HepG2 (cell line): ENCODE data around the gene VSNL1. TPM values are rescaled to one million over a fixed set of nuclear protein-coding genes. Genes with fewer than 3 reads are reported as not detected.

Experiments used
- ARID2 ChIP-seq: sonication (generic); formaldehyde crosslinking; IDR thresholded peaks from 2 replicates; pipeline ENCODE4 v1.8.1; 2022; ENCODE audit warnings: mild to moderate bottlenecking, missing genetic modification reagents, borderline replicate concordance
- HMG20A ChIP-seq: IDR thresholded peaks from 2 replicates; pipeline ENCODE4 v1.6.1; 2016; ENCODE audit warnings: borderline replicate concordance
- HOMEZ ChIP-seq: IDR thresholded peaks from 2 replicates; pipeline ENCODE4 v1.6.1; 2016; ENCODE audit warnings: low read depth
- JARID2 ChIP-seq: sonication (generic); formaldehyde crosslinking; IDR thresholded peaks from 2 replicates; pipeline ENCODE4 v1.8.1; 2023; ENCODE audit warnings: missing genetic modification reagents, inconsistent platforms; ENCODE audit not compliant: insufficient replicate concordance
- MTA1 ChIP-seq: sonication (generic); formaldehyde crosslinking; IDR thresholded peaks from 2 replicates; pipeline ENCODE4 v1.4.0; 2020; ENCODE audit warnings: missing genetic modification reagents, mild to moderate bottlenecking, borderline replicate concordance
- PAX8 ChIP-seq: sonication (generic); formaldehyde crosslinking; IDR thresholded peaks from 2 replicates; pipeline ENCODE4 v1.8.0; 2022; ENCODE audit warnings: mild to moderate bottlenecking, missing genetic modification reagents, borderline replicate concordance
- POGZ ChIP-seq: sonication (generic); formaldehyde crosslinking; IDR thresholded peaks from 2 replicates; pipeline ENCODE4 v1.4.0; 2020; ENCODE audit warnings: mild to moderate bottlenecking, missing genetic modification reagents
- PRPF4 ChIP-seq: fragments of 200-400 bp; formaldehyde crosslinking; IDR thresholded peaks from 2 replicates; pipeline ENCODE4 v1.6.1; 2016; ENCODE audit warnings: low read length, low read depth; ENCODE audit not compliant: poor library complexity, severe bottlenecking
- PTBP1 ChIP-seq: fragments of 200-400 bp; formaldehyde crosslinking; IDR thresholded peaks from 2 replicates; pipeline ENCODE4 v1.6.1; 2018; ENCODE audit warnings: low read length, low read depth; ENCODE audit not compliant: poor library complexity, severe bottlenecking
- RFX3 ChIP-seq: IDR thresholded peaks from 2 replicates; pipeline ENCODE4 v1.6.1; 2016; ENCODE audit warnings: missing biosample characterization, missing genetic modification reagents
- RNF2 ChIP-seq: fragments of 450-650 bp; conservative IDR thresholded peaks from 2 replicates; pipeline ENCODE4 v1.6.1; 2016; ENCODE audit warnings: low read depth
- RORA ChIP-seq: sonication (generic); formaldehyde crosslinking; IDR thresholded peaks from 2 replicates; pipeline ENCODE4 v1.5.0; 2020; ENCODE audit warnings: mild to moderate bottlenecking, missing genetic modification reagents, moderate library complexity
- SNAI1 ChIP-seq: sonication (generic); formaldehyde crosslinking; IDR thresholded peaks from 2 replicates; pipeline ENCODE4 v1.5.0; 2020; ENCODE audit warnings: mild to moderate bottlenecking, missing genetic modification reagents, borderline replicate concordance
- SOX5 ChIP-seq: IDR thresholded peaks from 2 replicates; pipeline ENCODE4 v1.6.1; 2016; ENCODE audit warnings: borderline replicate concordance
- TAF1 ChIP-seq: sonication (generic); formaldehyde crosslinking; IDR thresholded peaks from 2 replicates; pipeline ENCODE4 v1.4.0; 2020; ENCODE audit warnings: missing genetic modification reagents
- XBP1 ChIP-seq: sonication (generic); formaldehyde crosslinking; IDR thresholded peaks from 2 replicates; pipeline ENCODE4 v1.5.0; 2020; ENCODE audit warnings: missing genetic modification reagents
- ZC3H4 ChIP-seq: sonication (generic); formaldehyde crosslinking; IDR thresholded peaks from 2 replicates; pipeline ENCODE4 v1.4.0; 2020; ENCODE audit warnings: missing genetic modification reagents, borderline replicate concordance
- ZKSCAN5 ChIP-seq: sonication (generic); formaldehyde crosslinking; IDR thresholded peaks from 2 replicates; pipeline ENCODE4 v1.5.1; 2020; ENCODE audit warnings: mild to moderate bottlenecking, missing genetic modification reagents
- ZNF124 ChIP-seq: sonication (generic); formaldehyde crosslinking; IDR thresholded peaks from 2 replicates; pipeline ENCODE4 v1.4.0; 2020; ENCODE audit warnings: missing genetic modification reagents
- ZNF205 ChIP-seq: IDR thresholded peaks from 2 replicates; pipeline ENCODE4 v1.6.1; 2018; ENCODE audit warnings: missing biosample characterization, missing genetic modification reagents
- ZNF30 ChIP-seq: sonication (generic); formaldehyde crosslinking; IDR thresholded peaks from 2 replicates; pipeline ENCODE4 v1.5.0; 2020; ENCODE audit warnings: mild to moderate bottlenecking, missing genetic modification reagents
- ZNF317 ChIP-seq: sonication (generic); formaldehyde crosslinking; IDR thresholded peaks from 2 replicates; pipeline ENCODE4 v1.5.0; 2020; ENCODE audit warnings: mild to moderate bottlenecking, missing genetic modification reagents
- ZNF468 ChIP-seq: sonication (generic); formaldehyde crosslinking; IDR thresholded peaks from 2 replicates; pipeline ENCODE4 v1.8.0; 2022; ENCODE audit warnings: mild to moderate bottlenecking, moderate library complexity, missing genetic modification reagents
- ZNF484 ChIP-seq: sonication (generic); formaldehyde crosslinking; IDR thresholded peaks from 2 replicates; pipeline ENCODE4 v1.5.1; 2020; ENCODE audit warnings: mild to moderate bottlenecking, low read depth, missing genetic modification reagents, borderline replicate concordance
- ZNF501 ChIP-seq: sonication (generic); formaldehyde crosslinking; IDR thresholded peaks from 2 replicates; pipeline ENCODE4 v1.5.1; 2020; ENCODE audit warnings: mild to moderate bottlenecking, moderate library complexity, missing genetic modification reagents
- ZNF652 ChIP-seq: IDR thresholded peaks from 2 replicates; pipeline ENCODE4 v1.6.1; 2016; ENCODE audit warnings: low read depth, borderline replicate concordance
- polyA plus RNA-seq, 8 experiments: library from polyadenylated mRNA; depleted of rRNA in 3 of 8; stranded (reverse) in 7 of 8; unstranded in 1 of 8; fragments of >200 nt; fragmentation: Illumina TruSeq in 4 of 8; extraction: Trizol in 4 of 8; gene quantifications; 2 replicates each; pipeline versions ENCODE4 v1.2.1 to v1.2.3, GENCODE V29; 2011 to 2016; ENCODE audit warnings: low read depth in 4 of 8, missing spikeins in 1 of 8, mixed read lengths in 1 of 8; ENCODE audit not compliant: insufficient read depth in 1 of 8
- total RNA-seq, 5 experiments: library from RNA; depleted of rRNA; stranded (reverse); fragments of >200 nt; fragmentation: Illumina TruSeq; extraction: Trizol; gene quantifications; 2 replicates each; pipeline ENCODE4 v1.2.3, GENCODE V29; 2016; ENCODE audit warnings: low read depth in 1 of 5
- TF ChIP-seq, protein P1 (sequence below): sonication (generic); formaldehyde crosslinking; IDR thresholded peaks from 2 replicates; pipeline ENCODE4 v1.5.0; 2020; ENCODE audit warnings: missing genetic modification reagents
- TF ChIP-seq, protein P2 (sequence below): sonication (generic); formaldehyde crosslinking; IDR thresholded peaks from 2 replicates; pipeline ENCODE4 v1.9.0; 2021; ENCODE audit warnings: missing genetic modification reagents, mild to moderate bottlenecking, borderline replicate concordance
- TF ChIP-seq, protein P3 (sequence below): IDR thresholded peaks from 2 replicates; pipeline ENCODE4 v1.6.1; 2016

Gene VSNL1
- total and polyA plus RNA-seq, 2 of the 13 experiments (the other 11 are each of a cell fraction or from before 2014, with no cell fraction given): 63.2 to 95.9 TPM

- TF ChIP-seq ZNF205 (CRISPR knock-in tag) (no peak; the same call in 1 of the 2 replicates), PAX8 (CRISPR knock-in tag) (no peak), MTA1 (CRISPR knock-in tag) (no peak), XBP1 (CRISPR knock-in tag) (no peak), PTBP1 (no peak), TAF1 (0 out of 2 replicates have a peak, but pooled peaks have one; percentile 16), ZNF317 (CRISPR knock-in tag) (0 out of 2 replicates have a peak, but pooled peaks have one; percentile 17), SNAI1 (CRISPR knock-in tag) (no peak), ZNF30 (CRISPR knock-in tag) (no peak), JARID2 (CRISPR knock-in tag) (no peak), ZNF124 (no peak), ZNF468 (CRISPR knock-in tag) (no peak), SOX5 (CRISPR knock-in tag) (peak; percentile 98), ZNF484 (no peak), HMG20A (peak; percentile 99), RFX3 (CRISPR knock-in tag) (no peak), ZNF652 (CRISPR knock-in tag) (no peak), RORA (no peak), ZNF501 (no peak), HOMEZ (CRISPR knock-in tag) (peak; percentile 85), POGZ (CRISPR knock-in tag) (peak; percentile 64; the same call in 1 of the 2 replicates), ARID2 (CRISPR knock-in tag) (no peak), RNF2 (no peak), ZC3H4 (no peak), ZKSCAN5 (CRISPR knock-in tag) (no peak), PRPF4 (no peak)
- TF ChIP-seq, protein P1, sequence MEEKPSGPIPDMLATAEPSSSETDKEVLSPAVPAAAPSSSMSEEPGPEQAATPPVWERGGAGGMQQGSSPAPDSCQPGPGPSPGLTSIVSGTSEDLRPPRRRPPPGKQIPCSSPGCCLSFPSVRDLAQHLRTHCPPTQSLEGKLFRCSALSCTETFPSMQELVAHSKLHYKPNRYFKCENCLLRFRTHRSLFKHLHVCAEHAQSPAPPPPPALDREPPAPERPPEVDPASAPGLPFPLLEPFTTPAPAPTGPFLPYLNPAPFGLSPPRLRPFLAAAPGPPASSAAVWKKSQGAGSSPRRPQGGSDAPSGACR: peak; percentile 57; the same call in 1 of the 2 replicates
- TF ChIP-seq, protein P2, sequence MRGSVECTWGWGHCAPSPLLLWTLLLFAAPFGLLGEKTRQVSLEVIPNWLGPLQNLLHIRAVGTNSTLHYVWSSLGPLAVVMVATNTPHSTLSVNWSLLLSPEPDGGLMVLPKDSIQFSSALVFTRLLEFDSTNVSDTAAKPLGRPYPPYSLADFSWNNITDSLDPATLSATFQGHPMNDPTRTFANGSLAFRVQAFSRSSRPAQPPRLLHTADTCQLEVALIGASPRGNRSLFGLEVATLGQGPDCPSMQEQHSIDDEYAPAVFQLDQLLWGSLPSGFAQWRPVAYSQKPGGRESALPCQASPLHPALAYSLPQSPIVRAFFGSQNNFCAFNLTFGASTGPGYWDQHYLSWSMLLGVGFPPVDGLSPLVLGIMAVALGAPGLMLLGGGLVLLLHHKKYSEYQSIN: no peak
- TF ChIP-seq, protein P3, sequence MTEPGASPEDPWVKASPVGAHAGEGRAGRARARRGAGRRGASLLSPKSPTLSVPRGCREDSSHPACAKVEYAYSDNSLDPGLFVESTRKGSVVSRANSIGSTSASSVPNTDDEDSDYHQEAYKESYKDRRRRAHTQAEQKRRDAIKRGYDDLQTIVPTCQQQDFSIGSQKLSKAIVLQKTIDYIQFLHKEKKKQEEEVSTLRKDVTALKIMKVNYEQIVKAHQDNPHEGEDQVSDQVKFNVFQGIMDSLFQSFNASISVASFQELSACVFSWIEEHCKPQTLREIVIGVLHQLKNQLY (CRISPR knock-in tag): peak; percentile 39; the same call in 1 of the 2 replicates
These were observed 38.0 kb downstream of the VSNL1 start (continued) for GRCh38 chr2:17578466-17578928.
